DMS79 (cell line): ENCODE data around the gene PTPRT.

Source experiments
- DNase-seq: peaks from one replicate; lab custom pipeline; 2025; lab: John Stamatoyannopoulos, UW

PTPRT gene

GRCh38 chr20:42974347-42974746 lies 215.4 kb downstream of the PTPRT start:
- no peak for DNase-seq

DNA sequence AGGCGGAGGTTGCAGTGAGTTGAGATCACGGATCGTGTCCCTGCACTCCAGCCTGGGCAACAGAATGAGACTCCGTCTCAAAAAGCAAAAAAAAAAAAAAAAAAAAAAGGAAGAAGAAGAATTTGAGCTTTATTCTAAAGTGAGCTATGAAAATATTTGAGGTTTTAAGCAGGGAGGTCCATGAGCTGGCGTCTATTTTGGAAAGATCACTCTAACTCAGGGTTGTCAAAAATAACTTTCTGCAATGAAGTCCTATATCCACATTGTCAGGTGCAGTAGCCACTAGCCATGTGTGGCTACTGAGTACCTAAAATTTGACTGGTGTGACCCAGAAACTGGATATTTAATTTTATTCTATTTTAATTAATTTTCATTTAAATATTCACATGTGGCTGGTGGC lies 217.1 kb downstream of the PTPRT start:
- DNase-seq = no peak

DNA sequence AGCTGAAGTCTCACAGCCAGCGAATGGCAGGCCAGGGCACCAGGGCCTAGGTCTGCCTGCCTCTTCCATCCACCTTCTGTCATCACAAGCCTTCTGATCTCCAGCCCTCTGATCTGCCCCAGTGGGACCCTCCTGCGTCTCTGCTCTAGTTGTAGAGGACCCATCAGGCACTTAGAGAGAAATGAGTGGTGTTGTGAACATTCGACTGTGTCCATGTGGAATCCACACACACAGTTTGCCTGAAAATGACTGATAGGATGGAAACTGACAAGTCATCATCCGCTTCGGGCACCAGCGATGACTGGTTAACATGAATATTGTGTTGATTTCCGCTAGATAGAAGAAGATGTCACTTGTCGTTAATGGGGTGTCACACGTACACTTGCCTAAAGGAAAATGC lies 221.0 kb downstream of the PTPRT start:
- DNase-seq = no peak

DNA sequence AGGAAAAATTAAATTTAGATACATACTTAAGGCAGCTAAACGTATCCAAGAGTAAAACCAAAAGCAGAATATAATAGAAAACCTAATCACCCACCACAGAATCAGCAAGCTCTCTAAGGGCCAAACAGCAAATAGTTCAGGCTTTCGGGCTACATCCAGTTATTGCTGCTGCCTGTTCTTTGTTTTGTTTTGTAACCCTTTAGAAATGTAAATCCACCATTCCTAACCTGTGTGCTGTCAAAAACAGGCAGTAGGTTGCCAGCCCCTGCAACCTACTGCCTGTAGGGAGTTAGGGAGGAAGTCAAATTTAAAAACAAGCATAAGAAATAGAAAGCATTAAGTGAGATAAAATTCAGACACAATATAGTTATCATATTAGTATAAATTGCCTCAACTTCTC lies 225.9 kb downstream of the PTPRT start:
- DNase-seq = no peak

GRCh38 chr20:42961771-42962170 lies 227.9 kb downstream of the PTPRT start:
- DNase-seq = no peak

- DNase-seq = no peak
These were observed 229.7 kb downstream of the PTPRT start for GRCh38 chr20:42959996-42960395.

DNA sequence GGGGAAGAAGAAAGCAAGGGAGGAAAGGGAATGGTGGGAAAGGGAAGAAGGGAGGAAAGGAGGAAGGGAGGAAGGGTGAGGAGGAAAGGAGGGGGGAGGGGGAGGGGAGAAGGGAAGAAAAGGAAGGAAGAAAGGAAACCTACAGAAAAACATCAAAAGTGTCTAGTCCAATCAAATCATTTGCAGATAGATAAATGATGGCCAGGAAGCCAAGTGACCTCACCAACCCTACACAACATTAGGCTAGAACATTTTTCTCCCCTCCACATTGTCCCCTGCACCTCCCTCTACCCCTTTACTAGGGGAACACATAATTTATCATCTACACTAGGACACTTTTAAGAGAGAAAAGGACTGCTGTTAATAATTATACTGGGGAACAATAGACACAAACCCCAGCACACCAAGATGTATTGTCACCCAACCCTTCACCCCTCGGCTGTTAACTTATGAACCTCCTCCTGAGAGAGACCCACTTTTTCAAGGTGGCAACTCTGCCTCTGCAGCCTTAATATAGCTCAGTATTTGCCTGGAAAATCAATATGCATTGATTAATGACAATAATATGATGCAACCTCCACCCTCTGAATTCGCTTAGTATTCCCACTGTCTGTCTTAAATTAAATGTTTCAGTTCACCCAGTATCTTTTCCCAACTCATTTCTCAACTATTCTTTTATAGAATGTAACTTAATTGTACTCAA lies 231.2 kb downstream of the PTPRT start:
- no peak for DNase-seq

DNA sequence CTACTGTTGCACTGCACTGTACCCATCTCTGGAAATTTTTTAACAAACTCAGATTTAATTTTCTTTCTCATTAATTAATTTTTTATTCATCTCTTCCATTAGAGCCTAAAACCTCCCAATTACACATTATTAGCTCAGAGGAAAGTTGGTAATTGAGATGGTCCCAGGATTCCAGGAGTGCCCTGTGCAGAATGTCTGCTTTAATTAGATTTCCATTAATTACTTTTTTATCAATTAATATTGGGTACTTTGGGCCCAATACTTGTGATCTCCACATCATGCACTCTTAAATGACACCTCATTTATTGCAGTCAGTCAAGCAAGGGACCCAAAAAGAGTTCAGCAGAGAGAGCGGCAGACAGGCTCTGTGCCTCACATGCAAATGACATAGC lies 232.0 kb downstream of the PTPRT start:
- no peak for DNase-seq

- DNase-seq = no peak
These were observed 232.5 kb downstream of the PTPRT start for GRCh38 chr20:42957018-42957703.

GRCh38 chr20:42955713-42956112 lies 234.0 kb downstream of the PTPRT start:
- DNase-seq = no peak

DNA sequence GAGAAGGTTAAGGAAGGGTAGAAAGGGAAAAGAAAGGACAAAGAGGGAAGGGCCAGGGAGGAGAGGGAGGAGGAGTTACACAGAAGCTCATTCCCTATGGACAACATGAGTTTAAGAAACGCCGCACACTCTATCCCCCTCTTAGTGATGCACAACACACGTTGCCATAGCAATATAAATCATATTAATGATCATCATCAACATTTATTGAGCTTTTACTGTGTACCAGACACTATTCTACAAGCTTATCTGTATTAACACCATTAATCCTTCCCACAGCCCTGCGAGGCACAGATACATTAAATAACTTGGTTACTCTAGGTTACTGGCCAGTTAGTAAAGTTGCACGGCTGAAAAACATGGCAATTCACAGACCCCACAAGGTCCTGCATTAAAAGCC lies 234.8 kb downstream of the PTPRT start:
- no peak for DNase-seq

DNA sequence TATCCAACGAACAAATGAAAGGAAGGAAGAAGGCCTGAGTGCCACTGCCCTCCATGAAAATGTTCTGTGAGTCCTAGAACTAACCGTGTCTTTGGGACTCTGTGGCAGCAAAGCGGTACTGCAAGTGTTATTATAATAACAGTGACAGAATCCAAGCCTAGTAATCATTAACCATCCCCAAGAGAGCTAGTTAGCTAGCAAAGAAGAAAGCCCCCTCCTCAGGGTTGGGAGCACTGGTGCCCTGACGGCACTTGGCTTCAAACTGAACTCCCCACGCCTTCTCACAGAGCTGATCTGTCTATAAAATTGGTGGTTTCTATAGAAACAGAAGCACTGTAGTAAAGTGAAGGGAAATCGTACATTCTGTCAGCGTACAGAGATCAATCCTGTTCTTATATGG lies 239.8 kb downstream of the PTPRT start:
- no peak for DNase-seq

- DNase-seq = no peak
These were observed 244.3 kb downstream of the PTPRT start for GRCh38 chr20:42945234-42945994.

DNA sequence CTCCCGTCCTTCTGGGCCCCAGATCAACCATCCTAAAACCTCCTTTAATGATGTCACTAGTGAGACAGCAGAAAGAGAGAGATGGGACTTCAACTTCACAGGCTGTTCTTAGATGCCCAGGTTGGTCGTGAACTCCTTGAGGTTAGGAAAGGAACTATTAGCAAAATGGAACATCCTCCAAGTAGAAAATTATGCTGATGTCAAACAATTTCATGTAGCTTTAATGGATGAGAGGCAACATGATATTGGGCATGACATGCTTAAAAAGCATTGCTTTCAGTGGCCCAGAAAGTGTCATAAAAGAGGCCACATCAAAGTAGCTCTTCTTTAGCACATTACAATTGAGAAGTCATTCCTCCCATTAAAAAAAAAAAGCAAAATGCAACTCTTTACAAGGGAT lies 248.1 kb downstream of the PTPRT start:
- DNase-seq = no peak

DNA sequence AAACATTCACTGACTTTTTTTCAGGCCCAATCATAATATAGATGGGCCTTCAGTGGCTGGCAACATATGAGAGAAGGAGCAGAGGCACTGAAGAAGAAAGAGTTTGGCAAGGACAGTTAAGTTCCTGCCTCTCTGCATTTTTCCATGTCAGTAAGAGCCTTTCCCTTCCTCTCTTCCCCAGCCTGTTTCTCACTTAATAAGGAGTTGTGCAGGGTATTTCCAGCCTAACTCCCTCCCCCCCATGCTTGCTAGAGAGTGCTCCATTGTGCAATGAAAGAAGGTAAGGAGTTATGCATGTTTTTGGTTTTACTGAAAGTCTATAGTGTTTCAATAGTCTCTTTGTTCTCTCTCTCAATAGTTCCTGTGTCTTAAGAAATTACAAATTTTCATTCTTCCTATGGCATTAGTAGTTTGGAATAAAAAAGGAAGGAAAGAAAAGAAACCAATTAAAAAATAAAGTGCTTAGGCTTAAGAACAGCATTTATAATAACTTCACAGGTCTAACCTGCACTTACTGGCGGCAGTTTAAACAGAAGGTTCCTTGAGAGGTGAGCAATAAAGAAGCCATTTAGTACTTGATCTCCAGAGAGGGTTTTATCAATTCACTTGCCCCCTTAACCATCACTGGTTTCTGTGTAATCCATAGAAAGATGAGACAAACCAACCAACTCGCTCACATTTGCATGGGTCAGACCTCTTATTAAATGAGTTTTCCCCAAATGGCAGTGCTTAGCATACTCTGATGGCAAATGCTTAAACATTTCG lies 251.1 kb downstream of the PTPRT start:
- DNase-seq = no peak

DNA sequence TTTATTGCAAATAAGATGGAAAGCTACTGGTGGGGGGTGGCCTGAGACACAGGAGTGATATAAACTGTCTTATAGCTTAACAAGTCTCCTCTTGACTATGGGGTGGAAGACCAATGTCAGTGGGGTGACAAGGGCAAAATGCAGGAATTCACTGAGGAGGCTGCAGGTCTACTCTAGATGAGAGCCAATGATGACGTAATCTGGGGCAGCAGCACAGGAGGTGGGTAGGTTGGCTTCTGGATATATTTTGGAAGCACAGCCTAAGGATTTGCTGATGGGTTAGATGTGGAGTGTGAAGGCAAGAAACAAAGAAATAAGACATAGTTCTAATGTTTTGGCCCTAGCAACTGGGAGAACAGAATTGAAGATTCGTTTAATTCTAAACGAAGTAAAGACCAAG lies 253.2 kb downstream of the PTPRT start:
- DNase-seq = no peak

GRCh38 chr20:42924215-42924614 lies 265.5 kb downstream of the PTPRT start:
- DNase-seq = no peak

DNA sequence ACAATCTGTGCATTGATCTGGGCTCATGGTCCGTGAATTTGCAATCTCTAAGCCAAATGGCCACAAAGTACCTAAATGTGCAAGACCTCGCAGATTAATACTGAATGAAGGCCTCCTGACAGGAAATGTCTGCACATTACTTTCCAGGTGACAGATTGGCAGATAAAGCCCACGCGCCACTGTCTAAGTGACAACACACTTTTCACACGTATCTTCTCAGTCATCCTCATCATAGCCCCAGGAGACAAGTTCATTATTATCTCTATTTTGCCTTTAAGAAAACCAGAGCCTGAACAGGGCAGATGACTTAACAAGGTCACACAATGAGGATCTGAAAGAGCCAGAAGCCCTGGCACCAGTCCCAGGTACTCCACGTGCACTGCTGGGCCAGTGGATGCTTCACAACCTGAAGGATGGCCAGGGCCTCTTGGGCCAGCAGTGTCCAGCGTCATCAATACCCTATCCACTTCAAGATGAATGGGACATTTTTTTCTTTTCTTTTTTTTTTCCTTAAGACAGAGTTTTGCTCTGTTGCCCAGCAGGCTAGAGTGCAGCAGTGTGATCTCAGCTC lies 266.3 kb downstream of the PTPRT start:
- DNase-seq = no peak

DNA sequence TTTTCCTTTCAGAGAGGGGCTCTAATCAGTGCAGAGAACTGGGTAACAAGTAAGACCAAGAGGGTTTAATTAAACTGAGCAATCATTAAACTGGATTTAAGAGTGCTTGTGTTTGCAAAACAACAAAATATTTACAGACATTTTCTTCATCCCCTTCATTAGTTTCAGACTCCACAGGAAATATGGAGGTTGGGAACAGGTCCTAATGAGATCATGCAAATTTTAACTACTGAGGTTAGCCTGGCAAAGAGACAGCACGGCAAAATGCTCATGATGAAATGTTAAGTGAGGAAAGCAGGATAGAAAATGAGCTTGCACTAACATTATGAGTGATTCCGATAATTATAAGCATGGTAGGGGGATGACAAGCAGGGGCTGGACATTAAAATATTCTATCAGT lies 268.9 kb downstream of the PTPRT start:
- DNase-seq = no peak

- DNase-seq = no peak
These were observed 270.4 kb downstream of the PTPRT start for GRCh38 chr20:42919316-42919715.

DNA sequence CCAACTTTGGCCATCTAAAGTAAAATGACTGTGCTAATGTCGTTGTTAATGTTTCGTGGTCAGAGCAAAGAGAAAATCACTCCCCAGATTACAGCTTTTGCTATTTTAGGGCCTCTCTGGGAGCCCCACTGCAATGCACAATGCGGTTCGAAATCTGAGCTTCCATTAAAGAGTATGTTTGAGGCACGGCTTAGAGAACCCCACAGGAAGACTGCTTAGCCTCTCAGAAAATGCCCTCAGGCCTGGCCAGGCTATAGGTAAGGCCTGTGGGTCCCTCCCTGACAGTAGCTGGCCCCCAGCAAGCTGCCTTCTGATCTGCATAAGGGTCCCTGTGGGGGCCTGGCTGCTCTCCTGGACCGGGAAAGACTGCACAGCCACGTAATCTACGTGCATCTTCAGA lies 274.6 kb downstream of the PTPRT start:
- DNase-seq = no peak

DNA sequence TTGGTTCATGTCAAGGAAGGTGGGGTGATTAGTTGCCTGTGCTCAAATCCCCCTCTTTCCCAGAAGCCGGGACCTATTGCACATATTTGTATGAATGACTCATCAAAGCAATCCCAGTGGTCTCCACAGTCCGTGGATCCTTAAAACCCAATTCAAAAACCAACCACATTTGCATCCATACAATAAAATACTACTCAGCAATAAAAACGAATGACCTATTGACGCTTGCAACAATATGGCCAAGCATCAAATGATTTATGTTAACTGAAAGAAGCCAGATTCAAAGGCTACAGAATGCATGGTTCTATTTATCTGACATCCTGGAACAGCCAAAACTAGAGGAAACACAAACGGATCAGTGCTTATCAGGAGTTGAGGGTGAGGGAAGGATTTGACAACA lies 275.4 kb downstream of the PTPRT start:
- no peak for DNase-seq
